ENCODE results near the gene OSBPL9.

The OSBPL9 gene, protein sequence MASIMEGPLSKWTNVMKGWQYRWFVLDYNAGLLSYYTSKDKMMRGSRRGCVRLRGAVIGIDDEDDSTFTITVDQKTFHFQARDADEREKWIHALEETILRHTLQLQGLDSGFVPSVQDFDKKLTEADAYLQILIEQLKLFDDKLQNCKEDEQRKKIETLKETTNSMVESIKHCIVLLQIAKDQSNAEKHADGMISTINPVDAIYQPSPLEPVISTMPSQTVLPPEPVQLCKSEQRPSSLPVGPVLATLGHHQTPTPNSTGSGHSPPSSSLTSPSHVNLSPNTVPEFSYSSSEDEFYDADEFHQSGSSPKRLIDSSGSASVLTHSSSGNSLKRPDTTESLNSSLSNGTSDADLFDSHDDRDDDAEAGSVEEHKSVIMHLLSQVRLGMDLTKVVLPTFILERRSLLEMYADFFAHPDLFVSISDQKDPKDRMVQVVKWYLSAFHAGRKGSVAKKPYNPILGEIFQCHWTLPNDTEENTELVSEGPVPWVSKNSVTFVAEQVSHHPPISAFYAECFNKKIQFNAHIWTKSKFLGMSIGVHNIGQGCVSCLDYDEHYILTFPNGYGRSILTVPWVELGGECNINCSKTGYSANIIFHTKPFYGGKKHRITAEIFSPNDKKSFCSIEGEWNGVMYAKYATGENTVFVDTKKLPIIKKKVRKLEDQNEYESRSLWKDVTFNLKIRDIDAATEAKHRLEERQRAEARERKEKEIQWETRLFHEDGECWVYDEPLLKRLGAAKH

GRCh38 chr1:51616903-51617708, at the start of gene OSBPL9:
OSBPL9 (plus strand) TSS chr1:51617092; CDS start chr1:51617111, 19 bp downstream.
- DNase-seq: peak; percentile 85

DNA sequence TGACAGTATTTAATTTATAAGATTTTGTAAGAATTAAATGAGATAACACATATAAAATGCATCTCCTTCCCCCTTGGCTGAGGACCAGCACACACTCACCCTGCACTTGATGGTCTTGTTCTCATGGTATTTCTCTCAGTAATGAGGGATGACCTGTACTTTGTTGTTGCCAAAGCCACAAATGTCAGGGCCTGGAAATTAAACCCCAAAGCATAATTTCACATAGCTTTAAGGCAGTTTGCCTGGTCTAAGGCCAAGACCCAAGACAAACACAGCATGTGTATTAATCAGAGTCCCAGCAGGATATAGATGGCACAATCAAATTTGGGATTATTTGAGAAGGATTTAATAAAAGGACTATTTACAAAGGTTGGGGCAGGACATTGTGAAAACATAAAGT, 49.2 kb upstream of the OSBPL9 start:
- no peak for DNase-seq

DNA sequence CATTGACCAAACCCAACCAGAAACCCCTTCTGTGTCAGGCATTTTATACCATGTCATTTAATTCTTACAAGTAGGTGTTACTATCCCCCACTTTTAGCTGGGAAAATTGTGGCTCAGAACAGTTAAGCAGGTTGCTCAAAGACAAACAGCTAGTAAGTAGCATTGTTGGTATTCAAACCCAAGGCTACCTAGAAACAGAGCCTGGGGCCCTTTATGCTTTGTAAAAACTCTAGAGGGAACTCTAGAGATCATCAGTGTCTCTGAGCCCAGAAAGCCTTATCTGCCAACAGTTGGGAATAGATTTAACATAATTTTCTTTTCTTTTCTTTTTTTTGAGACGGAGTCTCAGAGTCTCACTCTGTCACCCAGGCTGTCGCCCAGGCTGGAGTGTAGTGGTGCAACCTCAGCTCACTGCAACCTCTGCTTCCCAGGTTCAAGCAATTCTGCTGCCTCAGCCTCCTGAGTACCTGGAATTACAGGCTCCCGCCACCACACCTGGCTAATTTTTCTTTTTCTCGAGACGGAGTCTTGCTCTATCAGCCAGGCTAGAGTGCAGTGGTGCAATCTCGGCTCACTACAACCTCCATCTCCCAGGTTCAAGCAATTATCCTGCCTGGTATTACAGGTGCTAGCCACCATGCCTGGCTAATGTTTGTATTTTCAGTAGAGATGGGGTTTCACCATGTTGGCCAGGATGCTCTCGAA, 48.5 kb upstream of the OSBPL9 start:
- no peak for DNase-seq

- peak; percentile 51 for DNase-seq
Measured at GRCh38 chr1:51569284-51570062, 47.4 kb upstream of the OSBPL9 start.

DNA sequence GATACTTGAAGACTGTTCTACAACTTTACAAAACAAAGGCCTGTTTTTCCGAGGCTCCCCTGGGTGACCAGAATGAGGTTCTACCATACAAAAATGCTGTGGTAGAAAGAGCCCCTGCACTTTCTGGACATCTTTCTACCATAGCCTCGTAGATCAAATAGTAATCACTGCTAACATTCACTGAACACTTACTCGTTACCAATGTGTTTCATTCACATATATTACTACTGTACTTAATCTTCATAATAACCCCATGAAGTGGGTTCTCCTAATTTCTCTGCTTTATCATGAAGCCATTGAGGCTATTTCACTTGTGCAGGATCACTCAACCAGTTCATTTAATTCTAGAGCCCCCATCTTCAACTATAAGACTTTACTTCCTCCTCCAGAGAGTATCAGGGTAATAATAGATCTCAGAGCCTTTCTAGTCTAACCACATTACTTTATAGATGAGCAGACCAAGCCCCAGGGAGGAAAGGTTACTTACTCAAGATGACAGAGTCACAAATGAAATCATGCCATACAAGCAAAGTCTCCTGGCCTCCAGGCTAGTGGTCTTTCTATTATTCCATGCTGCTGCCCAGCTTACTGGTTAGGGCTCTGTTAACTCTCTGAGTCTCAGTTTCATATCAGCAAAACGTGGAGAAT, 46.7 kb upstream of the OSBPL9 start:
- no peak for DNase-seq

GRCh38 chr1:51572365-51572764, 44.5 kb upstream of the OSBPL9 start:
- no peak for DNase-seq

GRCh38 chr1:51574796-51575195, 42.1 kb upstream of the OSBPL9 start:
- DNase-seq: no peak

GRCh38 chr1:51575406-51576084, 41.3 kb upstream of the OSBPL9 start:
- DNase-seq: no peak

GRCh38 chr1:51576085-51576444, 40.8 kb upstream of the OSBPL9 start:
- no peak for DNase-seq

DNA sequence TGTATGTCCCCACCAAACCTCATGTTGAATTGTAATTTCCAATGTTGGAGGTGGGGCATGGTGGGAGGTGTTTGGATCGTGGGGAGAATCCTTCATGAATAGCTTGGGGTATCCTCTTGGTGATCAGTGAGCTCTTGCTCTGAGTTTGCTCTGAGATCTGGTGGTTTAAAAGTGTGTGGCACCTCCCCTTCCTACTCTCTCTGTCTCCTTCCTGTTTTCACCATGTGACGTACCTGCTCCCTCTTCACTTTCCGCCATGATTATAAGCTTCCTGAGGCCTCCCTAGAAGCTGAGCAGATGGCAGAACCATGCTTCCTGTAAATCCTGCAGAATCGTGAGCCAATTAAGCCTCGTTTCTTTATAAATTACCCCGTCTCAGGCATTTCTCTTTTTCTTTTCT, 40.0 kb upstream of the OSBPL9 start:
- DNase-seq: no peak

DNA sequence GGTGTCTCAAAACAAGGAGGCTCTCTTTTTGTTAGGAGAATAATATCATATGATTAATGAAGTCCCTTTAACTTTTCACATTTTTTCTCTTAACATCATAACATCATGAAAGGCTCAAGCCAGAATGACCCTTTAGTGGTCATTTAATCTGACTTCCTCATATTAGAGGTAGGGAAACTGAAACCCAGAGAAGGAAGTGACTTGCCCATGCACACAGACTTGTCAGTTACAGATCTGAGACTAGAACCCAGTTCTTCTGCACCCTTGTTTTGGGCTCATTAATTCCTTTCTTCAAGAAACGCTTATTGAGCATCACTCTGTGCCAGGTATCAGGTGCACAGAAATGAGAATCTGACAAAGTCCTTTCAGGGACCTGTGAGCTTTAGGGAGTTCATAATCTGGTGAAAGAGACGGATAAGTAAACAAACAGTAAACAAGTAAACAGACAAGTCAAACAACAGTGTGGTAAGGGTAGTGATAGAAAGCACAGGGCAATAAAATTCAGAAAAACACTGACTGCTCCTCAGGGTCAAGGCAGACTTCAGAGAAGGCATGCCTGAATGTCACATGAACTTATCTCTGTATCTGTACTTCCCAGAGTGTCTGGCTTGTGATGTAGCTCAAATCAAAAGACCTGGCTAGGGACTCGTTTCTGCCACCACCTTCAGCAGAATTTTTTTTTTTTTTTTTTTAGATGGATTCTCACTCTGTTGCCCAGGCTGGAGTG, 38.3 kb upstream of the OSBPL9 start:
- no peak for DNase-seq

DNA sequence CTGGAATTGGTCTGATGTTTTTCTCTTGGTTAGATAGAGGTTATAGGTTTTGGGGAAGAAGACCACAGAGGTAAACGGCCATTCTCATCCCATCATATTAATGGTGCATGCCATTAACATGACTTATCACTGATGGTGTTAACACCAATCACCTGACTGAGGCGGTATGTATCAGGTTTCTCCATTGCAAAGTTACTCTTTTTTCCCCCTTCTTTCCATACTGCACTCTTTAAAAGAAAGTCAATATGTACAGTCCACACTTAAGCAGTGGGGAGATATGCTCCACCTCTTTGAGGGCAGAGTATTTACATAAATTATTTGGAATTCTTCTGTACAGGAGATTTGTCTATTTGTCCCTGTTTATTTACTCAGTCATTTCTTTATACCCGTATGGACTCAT, 35.7 kb upstream of the OSBPL9 start:
- no peak for DNase-seq

- DNase-seq: no peak
Measured at GRCh38 chr1:51583532-51583931, 33.4 kb upstream of the OSBPL9 start.

DNA sequence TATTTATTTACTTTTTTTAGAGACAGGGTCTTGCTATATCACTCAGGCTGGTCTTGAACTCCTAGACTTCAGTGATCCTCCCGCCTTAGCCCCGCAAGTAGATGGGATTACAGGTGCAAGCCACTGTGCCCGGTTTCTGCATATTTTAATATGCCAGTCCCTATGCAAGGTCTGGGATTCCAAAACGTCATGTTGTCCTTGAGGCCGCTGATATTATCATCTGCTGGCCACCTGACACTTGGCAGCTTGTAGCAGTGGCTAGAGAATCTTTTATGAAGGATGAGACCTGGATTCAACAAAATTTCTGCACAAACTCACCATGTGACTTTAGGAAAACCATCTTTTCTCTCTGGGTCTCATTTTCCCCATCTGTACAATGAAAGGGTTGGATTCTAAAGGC, 32.9 kb upstream of the OSBPL9 start:
- no peak for DNase-seq

DNA sequence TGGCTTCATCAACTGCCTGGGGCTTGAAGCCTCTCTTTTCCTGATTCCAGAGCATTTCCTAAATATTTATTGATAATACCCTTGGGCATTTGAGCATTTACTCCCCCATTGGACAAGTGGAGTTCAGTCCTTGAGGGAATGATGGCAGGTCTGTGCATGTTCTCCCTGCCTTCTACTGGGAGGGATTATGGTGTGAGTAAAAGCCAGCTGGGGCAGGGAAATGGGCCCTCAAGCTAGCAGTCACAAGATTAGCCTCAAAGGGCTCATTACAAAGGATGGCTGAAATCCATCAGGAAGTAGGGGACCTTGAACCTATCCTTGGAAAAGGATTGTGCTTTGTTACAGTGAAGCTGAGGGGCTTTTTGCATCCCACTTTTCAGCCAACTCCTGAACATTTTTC, 24.2 kb upstream of the OSBPL9 start:
- no peak for DNase-seq

GRCh38 chr1:51594716-51595115, 22.2 kb upstream of the OSBPL9 start:
- no peak for DNase-seq

GRCh38 chr1:51600529-51600928, 16.4 kb upstream of the OSBPL9 start:
- DNase-seq: no peak

DNA sequence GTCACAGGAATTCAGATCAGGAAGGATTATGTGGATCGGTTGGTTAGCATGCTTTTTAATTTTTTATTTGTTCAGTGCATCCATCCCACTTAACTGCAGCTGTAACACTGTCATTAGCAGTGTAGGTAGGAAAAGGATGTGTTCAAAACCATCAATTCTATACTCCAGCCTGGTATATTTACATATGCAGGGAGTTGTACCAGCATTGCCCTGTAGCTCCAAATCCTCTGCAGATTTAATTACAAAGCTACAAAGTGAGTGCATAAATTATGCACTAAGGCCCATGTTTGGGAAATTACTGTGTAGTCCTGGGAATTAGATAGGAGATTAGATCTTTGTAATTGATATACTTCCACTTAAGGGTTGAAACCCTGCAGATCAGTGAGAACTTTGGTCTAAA, 15.9 kb upstream of the OSBPL9 start:
- no peak for DNase-seq

DNA sequence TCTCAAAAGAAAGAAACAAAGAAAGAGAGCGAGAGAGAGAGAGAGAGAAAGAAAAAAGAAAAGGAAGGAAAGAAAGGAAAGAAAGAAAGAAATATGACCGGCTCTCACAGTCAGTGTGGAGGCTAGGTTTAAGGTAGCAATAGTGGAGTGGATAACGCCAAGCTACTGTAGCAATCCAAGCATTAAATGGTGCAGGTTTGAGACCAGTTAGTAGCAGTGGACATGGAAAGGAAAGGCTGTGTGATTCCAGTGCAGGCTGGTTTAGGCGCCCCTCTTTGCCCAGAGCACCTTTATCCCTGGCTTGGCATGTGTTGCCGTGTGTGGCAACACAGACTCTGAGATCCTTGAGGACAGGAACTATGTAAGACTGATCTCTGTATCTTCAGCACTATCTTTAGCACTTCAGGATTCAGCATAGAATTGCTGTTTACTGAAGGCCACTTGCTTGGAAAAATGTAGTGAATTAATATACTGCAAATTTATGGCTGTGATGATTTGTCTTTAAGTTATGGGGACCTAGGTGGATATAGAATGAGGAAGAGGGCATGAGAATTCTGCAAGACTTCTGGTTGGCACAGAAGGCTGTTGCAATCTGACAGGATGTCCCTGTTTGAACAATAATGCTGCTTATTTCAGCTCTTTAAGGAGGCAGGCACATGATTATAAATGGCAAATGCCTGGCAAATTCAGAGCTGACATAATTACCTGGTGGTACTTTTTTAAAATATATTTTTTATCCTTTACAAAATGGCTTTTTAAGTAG, 10.8 kb upstream of the OSBPL9 start:
- no peak for DNase-seq
